ENCODE data around the gene SH3PXD2B.

DNA sequence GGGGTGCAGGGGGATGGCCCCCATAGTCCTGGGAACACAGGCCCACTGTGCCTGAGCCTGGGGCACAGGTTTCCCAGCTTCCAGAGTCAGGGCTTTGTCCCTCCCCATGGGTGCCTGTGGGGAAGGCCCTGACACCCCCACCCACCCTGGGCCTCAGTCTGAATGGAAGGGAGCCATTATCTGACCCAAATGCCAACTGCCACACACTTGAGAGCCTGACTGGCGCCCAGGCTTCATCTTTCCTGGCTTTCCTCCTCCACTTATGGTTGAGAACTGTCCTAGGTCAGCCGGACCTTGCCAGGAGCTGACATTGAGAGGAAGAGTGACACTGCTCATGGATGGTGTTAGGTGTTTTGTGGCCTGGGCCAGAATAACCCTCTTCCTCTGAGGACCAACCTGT lies 24.0 kb downstream of the SH3PXD2B start:
- TF ChIP-seq, protein P1, sequence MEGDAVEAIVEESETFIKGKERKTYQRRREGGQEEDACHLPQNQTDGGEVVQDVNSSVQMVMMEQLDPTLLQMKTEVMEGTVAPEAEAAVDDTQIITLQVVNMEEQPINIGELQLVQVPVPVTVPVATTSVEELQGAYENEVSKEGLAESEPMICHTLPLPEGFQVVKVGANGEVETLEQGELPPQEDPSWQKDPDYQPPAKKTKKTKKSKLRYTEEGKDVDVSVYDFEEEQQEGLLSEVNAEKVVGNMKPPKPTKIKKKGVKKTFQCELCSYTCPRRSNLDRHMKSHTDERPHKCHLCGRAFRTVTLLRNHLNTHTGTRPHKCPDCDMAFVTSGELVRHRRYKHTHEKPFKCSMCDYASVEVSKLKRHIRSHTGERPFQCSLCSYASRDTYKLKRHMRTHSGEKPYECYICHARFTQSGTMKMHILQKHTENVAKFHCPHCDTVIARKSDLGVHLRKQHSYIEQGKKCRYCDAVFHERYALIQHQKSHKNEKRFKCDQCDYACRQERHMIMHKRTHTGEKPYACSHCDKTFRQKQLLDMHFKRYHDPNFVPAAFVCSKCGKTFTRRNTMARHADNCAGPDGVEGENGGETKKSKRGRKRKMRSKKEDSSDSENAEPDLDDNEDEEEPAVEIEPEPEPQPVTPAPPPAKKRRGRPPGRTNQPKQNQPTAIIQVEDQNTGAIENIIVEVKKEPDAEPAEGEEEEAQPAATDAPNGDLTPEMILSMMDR (IDR thresholded peaks at IDR 0.05) = no peak
- TF ChIP-seq EP300 (IDR thresholded peaks at IDR 0.05) (no peak), POLR2A (IDR thresholded peaks at IDR 0.05) (no peak)

All from tibial nerve (tissue), 4 donors.